Loucy (cell line): ENCODE data around the gene CP.

Experiments
- EZH2phosphoT487 ChIP-seq: fragments of 200-600 bp; IDR thresholded peaks from 2 replicates; pipeline ENCODE4 v1.6.1; 2018; ENCODE audit warnings: antibody characterized with exemption, mild to moderate bottlenecking, moderate library complexity, borderline replicate concordance
- TF ChIP-seq, protein P1 (sequence below): fragments of 200-600 bp; sonication (generic); conservative IDR thresholded peaks from 2 replicates; pipeline ENCODE4 v1.5.1; 2014; ENCODE audit warnings: mild to moderate bottlenecking, antibody characterized with exemption, low read length

GRCh38 chr3:149234671-149235245, 13.1 kb upstream of the CP start:
- TF ChIP-seq, protein P1, sequence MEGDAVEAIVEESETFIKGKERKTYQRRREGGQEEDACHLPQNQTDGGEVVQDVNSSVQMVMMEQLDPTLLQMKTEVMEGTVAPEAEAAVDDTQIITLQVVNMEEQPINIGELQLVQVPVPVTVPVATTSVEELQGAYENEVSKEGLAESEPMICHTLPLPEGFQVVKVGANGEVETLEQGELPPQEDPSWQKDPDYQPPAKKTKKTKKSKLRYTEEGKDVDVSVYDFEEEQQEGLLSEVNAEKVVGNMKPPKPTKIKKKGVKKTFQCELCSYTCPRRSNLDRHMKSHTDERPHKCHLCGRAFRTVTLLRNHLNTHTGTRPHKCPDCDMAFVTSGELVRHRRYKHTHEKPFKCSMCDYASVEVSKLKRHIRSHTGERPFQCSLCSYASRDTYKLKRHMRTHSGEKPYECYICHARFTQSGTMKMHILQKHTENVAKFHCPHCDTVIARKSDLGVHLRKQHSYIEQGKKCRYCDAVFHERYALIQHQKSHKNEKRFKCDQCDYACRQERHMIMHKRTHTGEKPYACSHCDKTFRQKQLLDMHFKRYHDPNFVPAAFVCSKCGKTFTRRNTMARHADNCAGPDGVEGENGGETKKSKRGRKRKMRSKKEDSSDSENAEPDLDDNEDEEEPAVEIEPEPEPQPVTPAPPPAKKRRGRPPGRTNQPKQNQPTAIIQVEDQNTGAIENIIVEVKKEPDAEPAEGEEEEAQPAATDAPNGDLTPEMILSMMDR, result no peak
- no peak for TF ChIP-seq EZH2phosphoT487
